22Rv1 (cell line): Measurements from ENCODE around the gene MGAT4A.

Experiments
- H3K27ac ChIP-seq: fragments of 450-650 bp; 2 replicates; pipeline ENCODE4 v1.5.1; 2017
- ZFX ChIP-seq: fragments of 450-650 bp; IDR thresholded peaks from 2 replicates; pipeline ENCODE4 v1.6.1; 2017; ENCODE audit warnings: antibody characterized with exemption, borderline replicate concordance
- TF ChIP-seq, protein P1 (sequence below): fragments of 450-650 bp; IDR thresholded peaks from 2 replicates; pipeline ENCODE4 v1.5.1; 2017; ENCODE audit warnings: mild to moderate bottlenecking

MGAT4A gene

DNA sequence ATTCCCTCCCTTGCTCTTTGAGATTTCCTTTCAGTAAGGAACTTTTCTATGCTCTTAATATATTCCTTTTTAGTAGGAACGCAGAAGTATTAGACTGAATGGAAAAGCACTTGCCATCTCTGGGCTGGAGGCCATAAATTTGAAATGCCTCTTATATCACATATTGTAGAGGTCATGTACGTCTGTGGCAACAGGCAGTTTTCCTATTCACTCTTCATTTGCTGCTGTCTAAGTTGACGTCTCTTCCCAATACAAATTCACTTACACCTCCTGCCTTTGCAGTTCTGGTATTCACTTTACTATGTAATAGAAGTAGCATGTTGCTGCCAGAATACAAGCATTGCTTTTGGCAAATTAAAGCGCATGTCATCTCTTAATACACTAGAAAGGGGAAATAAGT lies 34.7 kb downstream of the MGAT4A start:
- TF ChIP-seq ZFX, result no peak
- TF ChIP-seq, protein P1, sequence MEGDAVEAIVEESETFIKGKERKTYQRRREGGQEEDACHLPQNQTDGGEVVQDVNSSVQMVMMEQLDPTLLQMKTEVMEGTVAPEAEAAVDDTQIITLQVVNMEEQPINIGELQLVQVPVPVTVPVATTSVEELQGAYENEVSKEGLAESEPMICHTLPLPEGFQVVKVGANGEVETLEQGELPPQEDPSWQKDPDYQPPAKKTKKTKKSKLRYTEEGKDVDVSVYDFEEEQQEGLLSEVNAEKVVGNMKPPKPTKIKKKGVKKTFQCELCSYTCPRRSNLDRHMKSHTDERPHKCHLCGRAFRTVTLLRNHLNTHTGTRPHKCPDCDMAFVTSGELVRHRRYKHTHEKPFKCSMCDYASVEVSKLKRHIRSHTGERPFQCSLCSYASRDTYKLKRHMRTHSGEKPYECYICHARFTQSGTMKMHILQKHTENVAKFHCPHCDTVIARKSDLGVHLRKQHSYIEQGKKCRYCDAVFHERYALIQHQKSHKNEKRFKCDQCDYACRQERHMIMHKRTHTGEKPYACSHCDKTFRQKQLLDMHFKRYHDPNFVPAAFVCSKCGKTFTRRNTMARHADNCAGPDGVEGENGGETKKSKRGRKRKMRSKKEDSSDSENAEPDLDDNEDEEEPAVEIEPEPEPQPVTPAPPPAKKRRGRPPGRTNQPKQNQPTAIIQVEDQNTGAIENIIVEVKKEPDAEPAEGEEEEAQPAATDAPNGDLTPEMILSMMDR, result no peak
- no peak overlapping the region for H3K27ac ChIP-seq

DNA sequence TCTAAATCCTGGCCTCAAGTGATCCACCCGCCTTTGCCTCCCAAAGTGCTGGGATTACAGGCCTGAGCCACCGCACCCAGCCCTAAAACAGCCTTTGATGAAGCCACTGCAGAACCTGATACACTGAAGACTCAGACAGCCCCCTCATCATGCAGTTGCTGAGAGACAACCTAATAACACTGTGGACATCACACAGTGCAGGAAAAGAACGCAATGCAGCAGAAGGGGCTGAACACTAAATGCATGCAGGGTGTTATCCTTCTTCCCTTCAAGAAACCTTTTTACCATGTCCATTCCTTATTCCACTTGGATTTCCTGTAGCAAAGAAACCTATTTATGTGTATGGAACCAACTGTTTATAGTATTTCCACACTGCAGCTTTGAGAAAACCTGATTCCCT lies 35.7 kb downstream of the MGAT4A start:
- no peak for TF ChIP-seq ZFX
- TF ChIP-seq, protein P1, result no peak
- H3K27ac ChIP-seq, result no peak overlapping the region

DNA sequence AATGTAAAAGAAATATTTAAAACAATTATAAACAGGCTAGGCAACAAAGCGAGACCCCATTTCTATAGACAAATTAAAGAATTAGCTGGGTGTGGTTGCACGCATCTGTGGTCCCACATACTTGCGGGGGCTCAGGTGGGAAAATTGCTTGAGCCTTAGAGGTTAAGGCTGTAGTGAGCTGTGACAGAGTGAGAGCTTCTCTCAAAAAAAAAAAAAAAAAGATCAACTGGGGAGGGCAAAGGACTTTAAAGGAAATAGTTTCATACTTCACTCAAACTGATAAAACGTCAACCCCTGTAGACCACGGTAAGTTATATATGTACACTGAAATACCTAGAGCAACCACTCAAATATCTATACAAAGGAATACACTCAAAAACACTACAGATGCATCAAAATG lies 37.5 kb downstream of the MGAT4A start:
- no peak for TF ChIP-seq ZFX
- TF ChIP-seq, protein P1, result no peak
- no peak overlapping the region for H3K27ac ChIP-seq

DNA sequence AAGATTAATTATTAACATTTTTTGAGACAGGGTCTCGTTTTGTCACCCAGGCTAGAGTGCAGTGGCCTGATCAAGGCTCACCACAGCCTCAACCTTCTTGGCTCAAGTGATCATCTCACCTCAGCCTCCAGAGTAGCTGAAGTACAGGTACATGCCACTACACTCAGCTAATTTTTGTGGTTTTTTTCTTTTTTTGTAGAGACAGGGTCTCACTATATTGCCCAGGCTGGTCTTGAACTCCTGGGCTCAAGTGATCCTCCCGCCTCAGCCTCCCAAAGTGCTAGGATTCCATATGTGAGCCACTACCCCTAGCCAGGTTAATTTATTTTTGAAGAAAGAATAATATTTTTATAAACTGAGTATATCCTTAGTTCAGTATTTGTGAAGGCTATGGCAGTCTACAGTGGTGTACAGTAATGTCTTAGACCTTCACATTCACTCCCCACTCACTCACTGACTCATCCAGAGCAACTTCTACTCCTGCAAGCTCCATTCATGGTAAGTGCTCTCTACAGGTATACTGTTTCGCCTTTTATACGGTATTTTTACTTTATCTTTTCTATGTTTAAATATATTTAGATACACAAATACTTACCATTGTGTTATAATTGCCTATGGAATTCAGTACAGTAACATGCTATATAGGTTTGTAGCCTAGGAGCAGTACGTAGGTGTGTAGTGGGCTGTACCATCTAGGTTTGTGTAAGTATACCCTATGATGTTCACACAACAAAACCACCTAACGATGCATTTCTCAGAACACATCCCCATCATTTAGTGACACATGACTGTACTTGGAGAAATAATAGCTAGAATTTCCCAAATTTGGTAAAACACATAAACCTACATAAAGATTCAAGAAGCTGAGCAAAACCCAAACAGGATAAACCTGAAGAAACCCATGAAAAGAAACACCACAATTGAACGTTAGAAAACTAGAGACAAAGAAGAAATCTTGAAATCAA lies 38.6 kb downstream of the MGAT4A start:
- TF ChIP-seq, protein P1, result no peak
- TF ChIP-seq ZFX, result no peak
- H3K27ac ChIP-seq, result no peak overlapping the region

DNA sequence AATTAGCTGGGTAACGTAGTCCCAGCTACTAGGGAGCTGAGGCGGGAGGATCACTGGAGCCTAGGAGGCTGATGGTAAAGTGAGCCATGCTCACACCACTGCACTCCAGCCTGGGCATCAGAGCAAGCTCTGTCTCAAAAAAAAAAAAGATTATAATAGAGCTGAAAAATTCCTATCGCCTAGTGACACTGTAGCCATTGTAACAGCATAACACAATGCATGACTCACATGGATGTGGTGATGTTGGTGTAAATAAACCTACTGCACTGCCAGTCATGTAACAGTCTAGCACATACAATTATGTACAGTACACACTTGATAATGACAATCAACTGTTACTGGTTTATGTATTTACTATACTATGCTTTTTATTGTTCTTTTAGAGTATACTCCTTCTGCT lies 39.6 kb downstream of the MGAT4A start:
- TF ChIP-seq, protein P1, result no peak
- TF ChIP-seq ZFX, result no peak
- no peak overlapping the region for H3K27ac ChIP-seq

DNA sequence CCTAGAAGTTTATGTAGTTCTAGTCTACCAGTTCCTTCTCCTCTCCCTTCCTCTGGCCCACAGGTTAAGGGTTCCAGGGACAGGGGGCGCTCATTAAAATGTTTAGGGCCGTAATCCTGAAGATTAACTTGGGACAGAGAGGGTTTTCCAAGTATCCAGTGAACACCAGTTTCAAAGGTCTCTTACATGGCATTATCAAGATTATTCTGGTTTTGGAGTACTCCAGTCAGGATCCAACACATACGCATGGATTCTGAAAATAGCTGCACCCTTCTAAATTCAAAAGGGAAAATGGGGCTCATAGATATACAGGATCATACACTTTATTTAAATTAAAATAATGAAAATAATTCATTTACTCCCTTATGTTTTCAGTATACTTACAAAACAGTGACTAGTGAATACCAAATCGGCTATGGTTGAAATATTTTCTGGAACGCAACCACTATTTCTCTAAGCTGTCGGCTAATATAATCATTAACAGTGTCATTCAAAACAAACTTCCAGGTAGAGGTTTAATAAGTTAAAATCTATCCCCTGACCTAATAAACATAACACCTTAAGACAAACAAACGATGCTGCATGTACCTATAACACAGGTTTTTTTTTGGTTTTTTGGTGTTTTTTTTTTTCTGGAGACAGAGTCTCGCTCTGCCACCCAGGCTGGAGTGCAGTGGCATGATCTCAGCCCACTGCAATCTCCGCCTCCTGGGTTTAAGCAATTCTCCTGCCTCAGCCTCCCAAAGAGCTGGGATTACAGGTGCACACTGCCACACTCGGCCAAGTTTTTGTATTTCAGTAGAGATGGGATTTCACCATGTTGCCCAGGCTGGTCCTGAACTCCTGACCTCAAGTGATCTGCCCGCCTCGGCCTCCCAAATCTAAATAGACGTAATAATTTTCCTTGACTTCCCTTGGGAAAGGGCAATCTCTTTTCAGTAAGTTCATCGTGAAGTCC lies 44.7 kb downstream of the MGAT4A start:
- TF ChIP-seq ZFX, result no peak
- TF ChIP-seq, protein P1, result no peak
- no peak overlapping the region for H3K27ac ChIP-seq

DNA sequence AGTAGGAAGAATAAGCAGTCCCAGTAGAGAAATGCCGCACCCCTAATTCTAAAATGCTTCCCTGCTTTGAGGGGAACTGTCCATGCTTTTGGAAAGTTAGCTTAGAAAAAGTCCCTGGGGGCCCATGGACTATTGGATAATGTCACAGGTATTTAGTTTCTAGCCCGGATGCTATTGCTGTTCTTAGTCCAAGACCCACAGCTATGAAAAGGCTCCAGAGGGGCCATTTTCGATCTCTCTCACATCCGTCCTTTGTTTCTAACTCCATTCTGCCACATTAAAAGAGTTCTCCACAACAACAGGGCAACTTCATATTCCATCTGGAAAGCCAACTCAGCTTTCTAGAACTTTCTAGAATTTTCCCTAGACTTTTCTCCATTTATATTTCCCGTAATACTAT lies 47.2 kb downstream of the MGAT4A start:
- no peak for TF ChIP-seq ZFX
- TF ChIP-seq, protein P1, result no peak
- no peak overlapping the region for H3K27ac ChIP-seq
